ENCODE measurements around the gene CCNY.

DNA sequence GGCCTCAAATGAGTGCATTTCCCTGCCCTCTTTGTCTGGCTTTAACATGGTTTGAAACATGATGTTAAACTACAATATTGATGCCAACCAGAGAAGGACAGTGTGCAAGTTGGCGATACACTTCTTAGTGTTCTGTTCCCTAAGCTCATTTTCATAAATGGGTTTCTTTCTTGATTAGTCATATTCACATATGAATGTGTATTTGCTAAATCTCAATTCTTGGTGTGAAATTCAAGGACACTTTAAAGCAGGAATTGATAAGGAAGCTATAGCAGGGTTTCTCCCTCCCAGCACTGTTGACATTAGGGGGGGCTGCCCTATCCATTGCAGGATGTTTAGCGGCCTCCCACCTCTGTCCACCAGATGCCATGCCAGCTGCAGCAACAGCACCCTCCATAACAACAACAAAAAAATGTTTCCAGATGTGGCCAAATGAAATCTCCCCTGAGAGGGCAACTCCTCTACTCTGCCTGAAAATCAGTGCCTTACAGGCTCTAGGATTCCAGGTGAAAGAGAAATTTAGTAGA lies 13.1 kb downstream of the CCNY start:
- TF ChIP-seq, protein P1, sequence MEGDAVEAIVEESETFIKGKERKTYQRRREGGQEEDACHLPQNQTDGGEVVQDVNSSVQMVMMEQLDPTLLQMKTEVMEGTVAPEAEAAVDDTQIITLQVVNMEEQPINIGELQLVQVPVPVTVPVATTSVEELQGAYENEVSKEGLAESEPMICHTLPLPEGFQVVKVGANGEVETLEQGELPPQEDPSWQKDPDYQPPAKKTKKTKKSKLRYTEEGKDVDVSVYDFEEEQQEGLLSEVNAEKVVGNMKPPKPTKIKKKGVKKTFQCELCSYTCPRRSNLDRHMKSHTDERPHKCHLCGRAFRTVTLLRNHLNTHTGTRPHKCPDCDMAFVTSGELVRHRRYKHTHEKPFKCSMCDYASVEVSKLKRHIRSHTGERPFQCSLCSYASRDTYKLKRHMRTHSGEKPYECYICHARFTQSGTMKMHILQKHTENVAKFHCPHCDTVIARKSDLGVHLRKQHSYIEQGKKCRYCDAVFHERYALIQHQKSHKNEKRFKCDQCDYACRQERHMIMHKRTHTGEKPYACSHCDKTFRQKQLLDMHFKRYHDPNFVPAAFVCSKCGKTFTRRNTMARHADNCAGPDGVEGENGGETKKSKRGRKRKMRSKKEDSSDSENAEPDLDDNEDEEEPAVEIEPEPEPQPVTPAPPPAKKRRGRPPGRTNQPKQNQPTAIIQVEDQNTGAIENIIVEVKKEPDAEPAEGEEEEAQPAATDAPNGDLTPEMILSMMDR (IDR thresholded peaks at IDR 0.05): no peak
- TF ChIP-seq POLR2A (IDR thresholded peaks at IDR 0.05) (no peak), EP300 (IDR thresholded peaks at IDR 0.05) (no peak)
